ENCODE measurements around the gene LRRIQ4.

GRCh38 chr3:169818316-169818715 is 5.6 kb downstream of the LRRIQ4 start:
- TF ChIP-seq CTCF (IDR thresholded peaks at IDR 0.05; ENCODE audit: low read depth, low read length, poor library complexity, severe bottlenecking) (no peak), EZH2phosphoT487 (IDR thresholded peaks at IDR 0.05; ENCODE audit: borderline replicate concordance, low read length) (no peak)

Data from DOHH2 (cell line).